Mesodermal cell (in vitro differentiated cells): Measurements from ENCODE around the gene ARL13B.

Source experiments
- H3K27ac ChIP-seq: 2 replicates; pipeline ENCODE4 v1.7.0; 2013; ENCODE audit warnings: mild to moderate bottlenecking, low read depth, low read length, moderate library complexity; ENCODE audit not compliant: severe bottlenecking
- H3K36me3 ChIP-seq: 2 replicates; pipeline ENCODE4 v1.7.1; 2013; ENCODE audit warnings: mild to moderate bottlenecking, low read length, moderate library complexity; ENCODE audit not compliant: control insufficient read depth, insufficient read depth
- H3K4me1 ChIP-seq: one replicate; pipeline ENCODE4 v1.7.1; 2013; ENCODE audit warnings: mild to moderate bottlenecking, low read length; ENCODE audit not compliant: insufficient read depth, control insufficient read depth, poor library complexity, severe bottlenecking
- H3K4me3 ChIP-seq: 2 replicates; pipeline ENCODE4 v1.7.0; 2013; ENCODE audit warnings: low read length, control low read depth, mild to moderate bottlenecking; ENCODE audit not compliant: insufficient read depth, poor library complexity, severe bottlenecking; ENCODE audit errors: extremely low read depth
- H3K9me3 ChIP-seq: 2 replicates; pipeline ENCODE4 v1.7.1; 2013; ENCODE audit warnings: mild to moderate bottlenecking, low read length, moderate library complexity; ENCODE audit not compliant: control insufficient read depth
- WGBS, 2 experiments: methylation state at CpG; one replicate each; pipeline ENCODE4 v1.1.5; 2013; ENCODE audit warnings: missing lambda C conversion rate in 2 of 2; ENCODE audit not compliant: insufficient coverage in 2 of 2; 5-methylcytosine and 5-hydroxymethylcytosine counted together

Gene ARL13B

GRCh38 chr3:93969443-93969842, 10.5 kb upstream of the ARL13B start:
- Histone ChIP-seq H3K4me3 (no peak overlapping the region), H3K9me3 (no peaks in the 10 kb centered on the region), H3K4me1 (peaks cover 8% of the 10 kb centered on the region), H3K36me3 (no peaks in the 10 kb centered on the region), H3K27ac (peak overlapping the region; percentile 93)
- 87 to 96% methylated on average over 3 of the region's 3 CpGs for WGBS, 2 experiments

GRCh38 chr3:93969997-93970396, 10.0 kb upstream of the ARL13B start:
- H3K36me3 ChIP-seq, result no peaks in the 10 kb centered on the region
- H3K9me3 ChIP-seq, result no peaks in the 10 kb centered on the region
- peaks cover 8% of the 10 kb centered on the region for H3K4me1 ChIP-seq
- WGBS, 2 experiments, result 100% methylated on average over 1 of the region's 1 CpG; no CpG with 5 or more reads in 1 of the 2 experiments
- no peak overlapping the region for H3K4me3 ChIP-seq
- H3K27ac ChIP-seq, result peak overlapping the region; percentile 93

GRCh38 chr3:93973131-93974126, 6.5 kb upstream of the ARL13B start, which contains the start of gene PROS1:
Gene PROS1 (minus strand): TSS chr3:93973896. CDS start chr3:93973749, 147 bp downstream.
- Histone ChIP-seq H3K9me3 (no peaks in the 10 kb centered on the region), H3K4me1 (peaks cover 8% of the 10 kb centered on the region), H3K4me3 (peak within 1 kb of the TSS; percentile 53), H3K27ac (peak within 1 kb of the TSS; percentile 97), H3K36me3 (no peaks in the 10 kb centered on the region)
- WGBS, 2 experiments, result 3 to 4% methylated on average over 34 to 40 of the region's 53 CpGs

GRCh38 chr3:93981649-93982048, 1.7 kb downstream of the ARL13B start:
- WGBS, 2 experiments, result 92 to 93% methylated on average over 9 of the region's 13 CpGs
- H3K9me3 ChIP-seq, result no peaks in the 10 kb centered on the region
- H3K36me3 ChIP-seq, result no peaks in the 10 kb centered on the region
- H3K27ac ChIP-seq, result no peak overlapping the region
- H3K4me3 ChIP-seq, result peak overlapping the region; percentile 90
- H3K4me1 ChIP-seq, result no peaks in the 10 kb centered on the region

- peaks cover 5% of the 10 kb centered on the region for H3K4me1 ChIP-seq
- no peaks in the 10 kb centered on the region for H3K9me3 ChIP-seq
- H3K27ac ChIP-seq, result no peak overlapping the region
- 100% methylated on average over 1 of the region's 3 CpGs; no CpG with 5 or more reads in 1 of the 2 experiments for WGBS, 2 experiments
- no peak overlapping the region for H3K4me3 ChIP-seq
- H3K36me3 ChIP-seq, result no peaks in the 10 kb centered on the region
These were observed 3.5 kb downstream of the ARL13B start for GRCh38 chr3:93983408-93983807.

GRCh38 chr3:93984618-93985017, 4.7 kb downstream of the ARL13B start:
- 90 to 93% methylated on average over 1 to 4 of the region's 5 CpGs for WGBS, 2 experiments
- Histone ChIP-seq H3K4me1 (peaks cover 17% of the 10 kb centered on the region), H3K4me3 (no peak overlapping the region), H3K9me3 (no peaks in the 10 kb centered on the region), H3K27ac (no peak overlapping the region), H3K36me3 (no peaks in the 10 kb centered on the region)

GRCh38 chr3:93988283-93988682, 8.3 kb downstream of the ARL13B start:
- Histone ChIP-seq H3K4me1 (peaks cover 22% of the 10 kb centered on the region), H3K4me3 (no peak overlapping the region), H3K27ac (peak overlapping the region; percentile 47), H3K36me3 (no peaks in the 10 kb centered on the region), H3K9me3 (no peaks in the 10 kb centered on the region)

- Histone ChIP-seq H3K4me1 (peaks cover 22% of the 10 kb centered on the region), H3K4me3 (no peak overlapping the region), H3K36me3 (no peaks in the 10 kb centered on the region), H3K9me3 (no peaks in the 10 kb centered on the region), H3K27ac (no peak overlapping the region)
- 96 to 98% methylated on average over 4 to 9 of the region's 9 CpGs for WGBS, 2 experiments
These were observed 8.8 kb downstream of the ARL13B start for GRCh38 chr3:93988764-93989163.

GRCh38 chr3:93989241-93989640, 9.3 kb downstream of the ARL13B start:
- WGBS, 2 experiments, result 81 to 86% methylated on average over 3 of the region's 3 CpGs
- Histone ChIP-seq H3K4me1 (peaks cover 22% of the 10 kb centered on the region), H3K27ac (no peak overlapping the region), H3K36me3 (no peaks in the 10 kb centered on the region), H3K4me3 (no peak overlapping the region), H3K9me3 (no peaks in the 10 kb centered on the region)

GRCh38 chr3:93991631-93992030, 11.7 kb downstream of the ARL13B start:
- Histone ChIP-seq H3K9me3 (no peaks in the 10 kb centered on the region), H3K27ac (no peak overlapping the region), H3K36me3 (peaks cover 7% of the 10 kb centered on the region), H3K4me1 (peaks cover 22% of the 10 kb centered on the region), H3K4me3 (no peak overlapping the region)
- WGBS, 2 experiments, result no CpG with 5 or more reads among the region's 2 CpGs

GRCh38 chr3:93992207-93992606, 12.3 kb downstream of the ARL13B start:
- WGBS, 2 experiments, result 88 to 100% methylated on average over 1 of the region's 3 CpGs
- Histone ChIP-seq H3K4me3 (no peak overlapping the region), H3K36me3 (peaks cover 10% of the 10 kb centered on the region), H3K27ac (no peak overlapping the region), H3K9me3 (no peaks in the 10 kb centered on the region), H3K4me1 (peaks cover 22% of the 10 kb centered on the region)
